Suprapubic skin (tissue), 4 donors: Measurements from ENCODE around the gene TIGD4. TPM values are rescaled to one million over a fixed set of nuclear protein-coding genes. Genes with fewer than 3 reads are reported as not detected.

ENCODE experiments used
- DNase-seq, 2 donors: peaks; one replicate each; pipeline ENCODE4 v3.0.0-alpha.2; 2019; ENCODE audit warnings: low spot score in 2 of 2
- H3K27ac ChIP-seq: fragments of 200-600 bp; sonication (generic); one replicate; pipeline ENCODE4 v1.5.1; 2019
- H3K27me3 ChIP-seq: fragments of 200-600 bp; sonication (generic); one replicate; pipeline ENCODE4 v1.5.1; 2019
- H3K36me3 ChIP-seq: fragments of 200-600 bp; sonication (generic); one replicate; pipeline ENCODE4 v1.5.1; 2019
- H3K4me1 ChIP-seq: fragments of 200-600 bp; sonication (generic); one replicate; pipeline ENCODE4 v1.5.1; 2019
- H3K4me3 ChIP-seq: fragments of 200-600 bp; sonication (generic); one replicate; pipeline ENCODE4 v1.5.1; 2019; ENCODE audit warnings: mild to moderate bottlenecking
- H3K9me3 ChIP-seq: fragments of 200-600 bp; sonication (generic); one replicate; pipeline ENCODE4 v1.5.1; 2019
- CTCF ChIP-seq, 2 donors: fragments of 200-600 bp in 1 of 2; fragments of 450-650 bp in 1 of 2; sonication (generic) in 1 of 2; IDR thresholded peaks; one replicate each; pipeline ENCODE4 v1.5.1; 2016 to 2019; ENCODE audit warnings: antibody characterized with exemption in 2 of 2, mild to moderate bottlenecking in 1 of 2, moderate library complexity in 1 of 2
- EP300 ChIP-seq: sonication (generic); formaldehyde crosslinking; IDR thresholded peaks from one replicate; pipeline ENCODE4 v1.6.1; 2017; ENCODE audit warnings: antibody characterized with exemption
- POLR2A ChIP-seq, 2 donors: fragments of 450-650 bp; IDR thresholded peaks; one replicate each; pipeline ENCODE4 v1.6.1; 2017; ENCODE audit warnings: antibody characterized with exemption in 2 of 2, mild to moderate bottlenecking in 2 of 2, moderate library complexity in 2 of 2
- POLR2AphosphoS5 ChIP-seq, 3 donors: sonication (generic); formaldehyde crosslinking; IDR thresholded peaks; one replicate each; pipeline ENCODE4 v1.6.1; 2017; ENCODE audit warnings: antibody characterized with exemption in 3 of 3
- WGBS: methylation state at CpG from one replicate; pipeline ENCODE4 v1.1.5; 2018; 5-methylcytosine and 5-hydroxymethylcytosine counted together
- total RNA-seq, 4 donors: library from RNA; depleted of rRNA; stranded (reverse); fragments of >200 nt; gene quantifications; one replicate each; pipeline ENCODE4 v1.1.0, GENCODE V29; 2016

Gene TIGD4
- total RNA-seq, 4 donors from 2014 or later, result 0.24 to 0.59 TPM; not detected in 2

- H3K9me3 ChIP-seq, result no peaks in the 10 kb centered on the region
- no peak for TF ChIP-seq EP300
- no peak for TF ChIP-seq CTCF (IDR thresholded peaks at IDR 0.05)
- TF ChIP-seq POLR2A (IDR thresholded peaks at IDR 0.05), result no peak
- TF ChIP-seq POLR2AphosphoS5 (IDR thresholded peaks at IDR 0.05), result no peak
- H3K27me3 ChIP-seq, result no peaks in the 10 kb centered on the region
- peaks cover 5% of the 10 kb centered on the region for H3K36me3 ChIP-seq
- no peak for DNase-seq
- H3K4me3 ChIP-seq, result no peak overlapping the region
- 100% methylated on average over 2 of the region's 2 CpGs for WGBS
- H3K27ac ChIP-seq, result no peak overlapping the region
- no peaks in the 10 kb centered on the region for H3K4me1 ChIP-seq
These were observed 40.5 kb upstream of the TIGD4 start for GRCh38 chr4:152820073-152820472.

GRCh38 chr4:152819026-152819645, 39.6 kb upstream of the TIGD4 start:
- no peak for TF ChIP-seq EP300
- TF ChIP-seq POLR2A (IDR thresholded peaks at IDR 0.05), result no peak
- no peak for TF ChIP-seq CTCF (IDR thresholded peaks at IDR 0.05)
- no peak for TF ChIP-seq POLR2AphosphoS5 (IDR thresholded peaks at IDR 0.05)
- H3K36me3 ChIP-seq, result peaks cover 8% of the 10 kb centered on the region
- H3K27me3 ChIP-seq, result no peaks in the 10 kb centered on the region
- no peak for DNase-seq
- H3K27ac ChIP-seq, result no peak overlapping the region
- 91% methylated on average over 5 of the region's 7 CpGs for WGBS
- H3K9me3 ChIP-seq, result no peaks in the 10 kb centered on the region
- no peak overlapping the region for H3K4me3 ChIP-seq
- no peaks in the 10 kb centered on the region for H3K4me1 ChIP-seq

GRCh38 chr4:152817331-152817730, 37.8 kb upstream of the TIGD4 start:
- DNase-seq, result no peak
- no peaks in the 10 kb centered on the region for H3K4me1 ChIP-seq
- H3K9me3 ChIP-seq, result no peaks in the 10 kb centered on the region
- no peak overlapping the region for H3K4me3 ChIP-seq
- no peaks in the 10 kb centered on the region for H3K27me3 ChIP-seq
- H3K27ac ChIP-seq, result no peak overlapping the region
- H3K36me3 ChIP-seq, result peaks cover 8% of the 10 kb centered on the region
- TF ChIP-seq CTCF (IDR thresholded peaks at IDR 0.05), result no peak
- TF ChIP-seq POLR2AphosphoS5 (IDR thresholded peaks at IDR 0.05), result no peak
- TF ChIP-seq POLR2A (IDR thresholded peaks at IDR 0.05), result no peak
- TF ChIP-seq EP300, result no peak

- Histone ChIP-seq H3K9me3 (no peaks in the 10 kb centered on the region), H3K36me3 (peaks cover 8% of the 10 kb centered on the region), H3K27me3 (no peaks in the 10 kb centered on the region), H3K4me3 (no peak overlapping the region), H3K27ac (no peak overlapping the region), H3K4me1 (no peaks in the 10 kb centered on the region)
- DNase-seq, result no peak
- no peak for TF ChIP-seq POLR2AphosphoS5 (IDR thresholded peaks at IDR 0.05)
- no peak for TF ChIP-seq EP300
- TF ChIP-seq POLR2A (IDR thresholded peaks at IDR 0.05), result no peak
- TF ChIP-seq CTCF (IDR thresholded peaks at IDR 0.05), result no peak
These were observed 35.5 kb upstream of the TIGD4 start for GRCh38 chr4:152815078-152815477.

GRCh38 chr4:152810715-152811287, 31.3 kb upstream of the TIGD4 start:
- Histone ChIP-seq H3K27ac (no peak overlapping the region), H3K9me3 (no peaks in the 10 kb centered on the region), H3K27me3 (no peaks in the 10 kb centered on the region), H3K4me3 (no peak overlapping the region), H3K36me3 (peaks cover 3% of the 10 kb centered on the region), H3K4me1 (peaks cover 11% of the 10 kb centered on the region)
- no peak for DNase-seq
- TF ChIP-seq EP300, result no peak
- no peak for TF ChIP-seq CTCF (IDR thresholded peaks at IDR 0.05)
- no peak for TF ChIP-seq POLR2A (IDR thresholded peaks at IDR 0.05)
- TF ChIP-seq POLR2AphosphoS5 (IDR thresholded peaks at IDR 0.05), result no peak
- whole genome bisulfite sequencing, result 82% methylated on average over 11 of the region's 11 CpGs
